DOHH2 (cell line): ENCODE data around the gene TCF20.

Source experiments
- EZH2phosphoT487 ChIP-seq: fragments of 200-600 bp; sonication (generic); IDR thresholded peaks from 2 replicates; pipeline ENCODE4 v1.6.1; 2017; ENCODE audit warnings: borderline replicate concordance, mild to moderate bottlenecking, antibody characterized with exemption, low read length, moderate library complexity, mixed read lengths
- TF ChIP-seq, protein P1 (sequence below): fragments of 200-600 bp; sonication (generic); IDR thresholded peaks from one replicate; pipeline ENCODE4 v1.5.1; 2014; ENCODE audit warnings: antibody characterized with exemption, mild to moderate bottlenecking, low read depth, low read length; ENCODE audit not compliant: poor library complexity, severe bottlenecking

DNA sequence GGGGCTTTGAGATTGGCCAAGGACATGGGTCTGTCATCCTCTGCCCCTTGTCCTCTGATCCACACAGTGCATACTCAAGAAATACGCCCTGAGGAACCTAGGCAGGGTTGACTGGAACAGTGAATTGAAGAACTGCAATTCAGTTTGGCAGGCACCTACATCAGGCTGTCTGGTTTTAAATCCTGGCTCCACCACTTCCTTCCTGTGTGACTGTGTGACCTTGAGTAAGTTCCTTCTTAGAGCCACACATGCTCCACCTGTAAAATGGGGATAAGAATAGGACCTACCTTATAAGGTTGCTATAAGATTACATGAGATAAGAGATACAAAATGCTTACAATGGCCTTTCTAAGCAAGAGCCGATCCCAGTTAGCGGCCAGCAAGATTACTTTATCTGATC is 15.8 kb upstream of the TCF20 start:
- TF ChIP-seq, protein P1, sequence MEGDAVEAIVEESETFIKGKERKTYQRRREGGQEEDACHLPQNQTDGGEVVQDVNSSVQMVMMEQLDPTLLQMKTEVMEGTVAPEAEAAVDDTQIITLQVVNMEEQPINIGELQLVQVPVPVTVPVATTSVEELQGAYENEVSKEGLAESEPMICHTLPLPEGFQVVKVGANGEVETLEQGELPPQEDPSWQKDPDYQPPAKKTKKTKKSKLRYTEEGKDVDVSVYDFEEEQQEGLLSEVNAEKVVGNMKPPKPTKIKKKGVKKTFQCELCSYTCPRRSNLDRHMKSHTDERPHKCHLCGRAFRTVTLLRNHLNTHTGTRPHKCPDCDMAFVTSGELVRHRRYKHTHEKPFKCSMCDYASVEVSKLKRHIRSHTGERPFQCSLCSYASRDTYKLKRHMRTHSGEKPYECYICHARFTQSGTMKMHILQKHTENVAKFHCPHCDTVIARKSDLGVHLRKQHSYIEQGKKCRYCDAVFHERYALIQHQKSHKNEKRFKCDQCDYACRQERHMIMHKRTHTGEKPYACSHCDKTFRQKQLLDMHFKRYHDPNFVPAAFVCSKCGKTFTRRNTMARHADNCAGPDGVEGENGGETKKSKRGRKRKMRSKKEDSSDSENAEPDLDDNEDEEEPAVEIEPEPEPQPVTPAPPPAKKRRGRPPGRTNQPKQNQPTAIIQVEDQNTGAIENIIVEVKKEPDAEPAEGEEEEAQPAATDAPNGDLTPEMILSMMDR: no peak
- TF ChIP-seq EZH2phosphoT487: no peak
